ENCODE results near the gene IDH3B.

Gene IDH3B

GRCh38 chr20:2700913-2701620 is 37.1 kb upstream of the IDH3B start:
- H3K9me3 Mint-ChIP-seq, result no peaks in the 10 kb centered on the region
- peaks cover 19% of the 10 kb centered on the region for H3K4me1 Mint-ChIP-seq
- TF ChIP-seq CTCF (IDR thresholded peaks at IDR 0.05), result no peak
- DNase-seq, result no peak
- H3K27ac Mint-ChIP-seq, result no peak overlapping the region
- no peak overlapping the region for H3K4me3 Mint-ChIP-seq
- H3K36me3 Mint-ChIP-seq (ENCODE audit: low read depth), result no peaks in the 10 kb centered on the region
- H3K27me3 Mint-ChIP-seq (ENCODE audit: low read depth, poor library complexity), result peaks cover 88% of the 10 kb centered on the region

- no peaks in the 10 kb centered on the region for H3K9me3 Mint-ChIP-seq
- peaks cover 93% of the 10 kb centered on the region for H3K27me3 Mint-ChIP-seq (ENCODE audit: low read depth, poor library complexity)
- no peak overlapping the region for H3K27ac Mint-ChIP-seq
- no peak for TF ChIP-seq CTCF (IDR thresholded peaks at IDR 0.05)
- H3K36me3 Mint-ChIP-seq (ENCODE audit: low read depth), result no peaks in the 10 kb centered on the region
- peaks cover 25% of the 10 kb centered on the region for H3K4me1 Mint-ChIP-seq
- no peak overlapping the region for H3K4me3 Mint-ChIP-seq
- DNase-seq, result no peak
Observed at GRCh38 chr20:2699775-2700413, 35.9 kb upstream of the IDH3B start.

- H3K27me3 Mint-ChIP-seq (ENCODE audit: low read depth, poor library complexity), result peaks cover 95% of the 10 kb centered on the region
- peaks cover 30% of the 10 kb centered on the region for H3K4me1 Mint-ChIP-seq
- no peaks in the 10 kb centered on the region for H3K9me3 Mint-ChIP-seq
- DNase-seq, result no peak
- no peak overlapping the region for H3K4me3 Mint-ChIP-seq
- H3K27ac Mint-ChIP-seq, result no peak overlapping the region
- H3K36me3 Mint-ChIP-seq (ENCODE audit: low read depth), result no peaks in the 10 kb centered on the region
- no peak for TF ChIP-seq CTCF (IDR thresholded peaks at IDR 0.05)
Observed at GRCh38 chr20:2698912-2699311, 34.9 kb upstream of the IDH3B start.

DNA sequence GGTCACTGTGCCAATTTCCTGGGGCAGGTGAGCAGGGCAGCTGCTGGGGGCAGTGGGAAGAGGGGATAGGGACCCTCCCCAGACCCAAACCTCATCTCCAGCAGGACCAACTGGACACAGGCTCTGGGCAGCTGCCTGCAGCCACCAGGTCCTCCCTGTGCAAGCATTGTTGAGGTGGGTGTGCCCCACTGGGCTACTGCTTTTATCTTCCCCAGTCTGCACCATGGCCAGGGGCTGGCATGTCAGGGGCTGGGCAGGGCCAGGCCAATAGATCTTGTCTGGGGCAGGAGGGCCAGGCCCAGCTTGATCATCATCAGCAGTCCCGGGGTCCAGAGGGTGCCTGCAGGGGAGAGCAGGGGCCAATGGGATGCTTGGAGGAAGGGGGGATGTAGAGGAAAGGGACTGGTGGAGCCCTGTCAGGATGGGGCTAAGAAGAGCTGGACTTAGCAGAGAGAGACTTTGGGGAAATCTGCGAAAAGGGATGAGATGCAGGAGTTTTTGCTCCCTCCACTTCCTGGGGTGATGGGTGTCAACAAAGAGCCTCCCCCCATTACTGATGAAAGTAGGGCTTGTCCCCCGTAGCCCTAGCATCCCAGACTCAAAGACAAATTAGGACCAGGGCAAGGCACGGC is 34.3 kb upstream of the IDH3B start:
- Mint-ChIP-seq H3K36me3 (ENCODE audit: low read depth) (no peaks in the 10 kb centered on the region), H3K4me1 (peaks cover 30% of the 10 kb centered on the region), H3K27ac (no peak overlapping the region), H3K4me3 (no peak overlapping the region), H3K9me3 (no peaks in the 10 kb centered on the region), H3K27me3 (ENCODE audit: low read depth, poor library complexity) (peaks cover 91% of the 10 kb centered on the region)
- no peak for TF ChIP-seq CTCF (IDR thresholded peaks at IDR 0.05)
- no peak for DNase-seq

DNA sequence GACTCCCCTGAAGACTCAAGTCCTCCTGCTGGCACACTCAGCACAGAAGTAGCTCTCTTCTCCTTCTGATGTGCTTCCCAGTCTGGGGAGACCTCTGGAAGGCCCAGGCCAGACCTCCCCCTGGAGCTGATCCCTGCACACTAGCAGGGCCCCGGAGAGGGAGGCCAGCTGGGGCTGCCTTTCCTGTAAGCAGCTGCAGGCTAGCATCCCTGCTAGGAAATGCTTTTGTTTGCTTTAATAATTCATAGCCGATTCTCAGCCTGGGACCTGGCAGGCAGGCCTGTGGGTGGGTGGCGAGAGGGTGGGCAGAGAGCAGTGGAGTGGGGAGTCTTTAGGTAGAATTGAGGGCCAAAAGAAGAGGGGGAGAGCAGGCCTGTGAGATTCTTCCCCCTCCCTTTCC is 33.8 kb upstream of the IDH3B start:
- no peak overlapping the region for H3K4me3 Mint-ChIP-seq
- DNase-seq, result no peak
- H3K9me3 Mint-ChIP-seq, result no peaks in the 10 kb centered on the region
- peaks cover 87% of the 10 kb centered on the region for H3K27me3 Mint-ChIP-seq (ENCODE audit: low read depth, poor library complexity)
- no peaks in the 10 kb centered on the region for H3K36me3 Mint-ChIP-seq (ENCODE audit: low read depth)
- no peak for TF ChIP-seq CTCF (IDR thresholded peaks at IDR 0.05)
- H3K4me1 Mint-ChIP-seq, result peaks cover 30% of the 10 kb centered on the region
- H3K27ac Mint-ChIP-seq, result no peak overlapping the region
